Astrocyte (in vitro differentiated cells and primary cell): ENCODE data around the gene CCDC61. TPM values are rescaled to one million over a fixed set of nuclear protein-coding genes. Genes with fewer than 3 reads are reported as not detected.
A peak's percentile ranks its signal among the peaks of the same experiment; 100 is the strongest.

Experiments
- microRNA-seq: library from miRNA; unstranded; fragments of <30 nt; microRNA quantifications from one replicate; pipeline ENCODE4 v1.2.0, GENCODE V29; 2020
- total RNA-seq: library from RNA; stranded (reverse); gene quantifications from 2 replicates; pipeline ENCODE4 v1.2.1, GENCODE V29; 2021

Gene CCDC61
- total RNA-seq, 1 donor from 2014 or later, result 6.6 TPM

Small RNA genes within 50 kb of the gene (microRNA-seq; reads per million reads assigned to microRNA genes)
- 571 reads per million, percentile 78 among the genes with 10 or more reads in this experiment for gene MIR769

Other genes starting within 250 kb of the CCDC61 start
- gene SIX5, start 226.2 kb upstream of the CCDC61 start, total RNA-seq, result 23.5 and 24.8 TPM in 2 replicates
- gene DMPK, start 213.0 kb upstream of the CCDC61 start, total RNA-seq, result 55.9 and 75.2 TPM in 2 replicates
- gene DMWD, start 202.6 kb upstream of the CCDC61 start, total RNA-seq, result 61.9 and 69.0 TPM in 2 replicates
- 0.12 and 0.23 TPM in 2 replicates for gene RSPH6A, start 180.2 kb upstream of the CCDC61 start, total RNA-seq
- 70.0 and 73.5 TPM in 2 replicates for gene SYMPK, start 132.3 kb upstream of the CCDC61 start, total RNA-seq
- gene FOXA3, start 131.1 kb upstream of the CCDC61 start, total RNA-seq, result 0.58 and 0.59 TPM in 2 replicates
- gene IRF2BP1, start 109.3 kb upstream of the CCDC61 start, total RNA-seq, result 18.8 and 22.9 TPM in 2 replicates
- 11.0 and 11.7 TPM in 2 replicates for gene MYPOP, start 92.9 kb upstream of the CCDC61 start, total RNA-seq
- not detected in 2 replicates for gene NANOS2, start 80.7 kb upstream of the CCDC61 start, total RNA-seq
- 10.7 and 11.1 TPM in 2 replicates for gene NOVA2, start 21.6 kb upstream of the CCDC61 start, total RNA-seq
- gene PGLYRP1, start 27.6 kb downstream of the CCDC61 start, total RNA-seq, result not detected in 2 replicates
- 2.3 and 5.4 TPM in 2 replicates for gene IGFL4, start 45.5 kb downstream of the CCDC61 start, total RNA-seq
- 93.5 and 127 TPM in 2 replicates for gene IGFL3, start 129.2 kb downstream of the CCDC61 start, total RNA-seq
- 9.8 and 11.3 TPM in 2 replicates for gene IGFL2, start 152.8 kb downstream of the CCDC61 start, total RNA-seq
- not detected in 2 replicates for gene IGFL1, start 234.3 kb downstream of the CCDC61 start, total RNA-seq